Smooth muscle cell (in vitro differentiated cells): ENCODE data around the gene CMPK1. TPM values are rescaled to one million over a fixed set of nuclear protein-coding genes. Genes with fewer than 3 reads are reported as not detected.

Experiments used
- DNase-seq: peaks from one replicate; lab custom pipeline; 2025; ENCODE audit not compliant: unreplicated experiment; lab: John Stamatoyannopoulos, UW
- H2AFZ ChIP-seq: fragments of 200-600 bp; sonication (generic); 2 replicates; pipeline ENCODE4 v1.6.0; 2016; ENCODE audit warnings: antibody characterized with exemption, low read depth, mild to moderate bottlenecking
- H3F3A ChIP-seq: fragments of 200-600 bp; sonication (generic); 2 replicates; pipeline ENCODE4 v1.6.0; 2017; ENCODE audit warnings: antibody characterized with exemption, low read depth
- H3K27ac ChIP-seq: fragments of 200-600 bp; sonication (generic); 2 replicates; pipeline ENCODE4 v1.5.1; 2016; ENCODE audit warnings: low read depth, mild to moderate bottlenecking
- H3K27me3 ChIP-seq: fragments of 200-600 bp; sonication (generic); 2 replicates; pipeline ENCODE4 v1.6.1; 2016; ENCODE audit warnings: low read depth, mild to moderate bottlenecking
- H3K36me3 ChIP-seq: fragments of 200-600 bp; sonication (generic); 2 replicates; pipeline ENCODE4 v1.5.1; 2016; ENCODE audit warnings: low read depth
- H3K4me1 ChIP-seq: fragments of 200-600 bp; sonication (generic); 2 replicates; pipeline ENCODE4 v1.5.1; 2016; ENCODE audit warnings: low read depth
- H3K4me2 ChIP-seq: fragments of 200-600 bp; sonication (generic); 2 replicates; pipeline ENCODE4 v1.6.0; 2016; ENCODE audit warnings: mild to moderate bottlenecking
- H3K4me3 ChIP-seq: fragments of 200-600 bp; sonication (generic); 2 replicates; pipeline ENCODE4 v1.5.1; 2016; ENCODE audit warnings: mild to moderate bottlenecking
- H3K79me2 ChIP-seq: fragments of 200-600 bp; sonication (generic); 2 replicates; pipeline ENCODE4 v1.6.0; 2016; ENCODE audit warnings: low read depth, mild to moderate bottlenecking
- H3K9ac ChIP-seq: fragments of 200-600 bp; sonication (generic); 2 replicates; pipeline ENCODE4 v1.6.0; 2016; ENCODE audit warnings: low read depth
- H3K9me3 ChIP-seq: fragments of 200-600 bp; sonication (generic); replicated peaks from 2 replicates; pipeline ENCODE4 v1.5.1; 2016; ENCODE audit warnings: low read depth
- H4K20me1 ChIP-seq: fragments of 200-600 bp; sonication (generic); 2 replicates; pipeline ENCODE4 v1.6.0; 2016; ENCODE audit warnings: low read depth
- WGBS: methylation state at CpG from one replicate; pipeline ENCODE4 v1.1.7; 2016; ENCODE audit warnings: low lambda C conversion rate; 5-methylcytosine and 5-hydroxymethylcytosine counted together
- polyA plus RNA-seq: library from polyadenylated mRNA; unstranded; fragments of >200 nt; fragmentation: Nextera tagmentation; extraction: Ambion mirVana; gene quantifications from 2 replicates; pipeline ENCODE4 v1.2.1, GENCODE V29; 2016
- total RNA-seq: library from RNA; depleted of rRNA; stranded (reverse); fragments of >200 nt; gene quantifications from 2 replicates; pipeline ENCODE4 v1.2.3, GENCODE V29; 2014
- TF ChIP-seq, protein P1 (sequence below): fragments of 200-600 bp; sonication (generic); IDR thresholded peaks from 2 replicates; pipeline ENCODE4 v1.5.1; 2017; ENCODE audit warnings: borderline replicate concordance, mild to moderate bottlenecking, antibody characterized with exemption; ENCODE audit not compliant: insufficient read depth, poor library complexity, severe bottlenecking

The CMPK1 gene
- total and polyA plus RNA-seq, 2 experiments from 2014 or later: 75.5 to 105 TPM

DNA sequence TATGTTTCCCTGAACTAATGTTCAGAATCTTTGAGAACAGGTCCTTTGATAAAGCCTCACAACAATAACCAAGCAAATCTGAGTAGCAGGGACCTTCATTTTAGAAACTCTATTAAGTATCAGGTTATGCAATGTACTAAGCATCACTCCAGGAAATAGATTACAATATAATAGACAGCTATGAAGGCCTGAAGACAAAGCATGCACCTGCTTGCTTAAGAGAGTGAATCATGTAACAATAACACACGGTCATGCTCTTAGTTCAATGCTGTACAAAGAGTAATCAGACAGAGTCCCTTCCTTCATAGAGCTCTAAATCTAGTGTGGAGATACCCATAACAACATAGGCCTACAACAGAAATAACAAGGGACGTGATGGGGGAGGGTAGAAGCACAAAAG, 8.1 kb upstream of the CMPK1 start:
- Histone ChIP-seq H3F3A (no peaks in the 10 kb centered on the region), H3K27ac (no peak overlapping the region), H3K4me3 (no peak overlapping the region), H3K79me2 (no peaks in the 10 kb centered on the region), H3K9me3 (no peaks in the 10 kb centered on the region), H3K4me1 (peaks cover 6% of the 10 kb centered on the region), H3K36me3 (no peaks in the 10 kb centered on the region), H4K20me1 (no peaks in the 10 kb centered on the region), H3K4me2 (no peak overlapping the region), H3K27me3 (no peaks in the 10 kb centered on the region), H3K9ac (no peak overlapping the region), H2AFZ (no peak overlapping the region)
- DNase-seq: no peak
- TF ChIP-seq, protein P1, sequence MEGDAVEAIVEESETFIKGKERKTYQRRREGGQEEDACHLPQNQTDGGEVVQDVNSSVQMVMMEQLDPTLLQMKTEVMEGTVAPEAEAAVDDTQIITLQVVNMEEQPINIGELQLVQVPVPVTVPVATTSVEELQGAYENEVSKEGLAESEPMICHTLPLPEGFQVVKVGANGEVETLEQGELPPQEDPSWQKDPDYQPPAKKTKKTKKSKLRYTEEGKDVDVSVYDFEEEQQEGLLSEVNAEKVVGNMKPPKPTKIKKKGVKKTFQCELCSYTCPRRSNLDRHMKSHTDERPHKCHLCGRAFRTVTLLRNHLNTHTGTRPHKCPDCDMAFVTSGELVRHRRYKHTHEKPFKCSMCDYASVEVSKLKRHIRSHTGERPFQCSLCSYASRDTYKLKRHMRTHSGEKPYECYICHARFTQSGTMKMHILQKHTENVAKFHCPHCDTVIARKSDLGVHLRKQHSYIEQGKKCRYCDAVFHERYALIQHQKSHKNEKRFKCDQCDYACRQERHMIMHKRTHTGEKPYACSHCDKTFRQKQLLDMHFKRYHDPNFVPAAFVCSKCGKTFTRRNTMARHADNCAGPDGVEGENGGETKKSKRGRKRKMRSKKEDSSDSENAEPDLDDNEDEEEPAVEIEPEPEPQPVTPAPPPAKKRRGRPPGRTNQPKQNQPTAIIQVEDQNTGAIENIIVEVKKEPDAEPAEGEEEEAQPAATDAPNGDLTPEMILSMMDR: no peak
- WGBS: 95% methylated on average over 2 of the region's 2 CpGs

DNA sequence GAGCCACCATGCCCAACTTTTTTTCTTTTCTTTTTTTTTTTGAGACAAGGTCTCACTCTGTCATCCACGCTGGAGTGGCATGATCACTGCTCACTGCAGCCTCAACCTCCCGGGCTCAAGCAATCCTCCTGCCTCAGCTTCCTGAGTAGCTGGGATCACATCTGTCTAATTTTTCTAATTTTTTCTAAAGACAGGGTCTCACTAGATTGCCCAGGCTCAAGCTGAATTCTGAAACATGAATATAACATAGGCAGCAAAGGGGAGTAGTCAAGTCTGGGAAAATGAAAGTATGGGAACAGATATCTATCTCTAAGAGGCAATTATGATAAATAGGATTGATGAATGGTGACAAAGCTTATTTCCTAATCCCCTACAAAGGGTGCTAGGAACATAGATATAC, 7.3 kb upstream of the CMPK1 start:
- Histone ChIP-seq H3K4me3 (no peak overlapping the region), H3K9ac (no peak overlapping the region), H2AFZ (no peak overlapping the region), H3K4me2 (no peak overlapping the region), H3K36me3 (no peaks in the 10 kb centered on the region), H3K9me3 (no peaks in the 10 kb centered on the region), H3F3A (no peaks in the 10 kb centered on the region), H4K20me1 (no peaks in the 10 kb centered on the region), H3K27ac (no peak overlapping the region), H3K27me3 (no peaks in the 10 kb centered on the region), H3K4me1 (peaks cover 6% of the 10 kb centered on the region), H3K79me2 (no peaks in the 10 kb centered on the region)
- whole genome bisulfite sequencing: 94% methylated on average over 2 of the region's 2 CpGs
- TF ChIP-seq, protein P1: no peak
- no peak for DNase-seq

DNA sequence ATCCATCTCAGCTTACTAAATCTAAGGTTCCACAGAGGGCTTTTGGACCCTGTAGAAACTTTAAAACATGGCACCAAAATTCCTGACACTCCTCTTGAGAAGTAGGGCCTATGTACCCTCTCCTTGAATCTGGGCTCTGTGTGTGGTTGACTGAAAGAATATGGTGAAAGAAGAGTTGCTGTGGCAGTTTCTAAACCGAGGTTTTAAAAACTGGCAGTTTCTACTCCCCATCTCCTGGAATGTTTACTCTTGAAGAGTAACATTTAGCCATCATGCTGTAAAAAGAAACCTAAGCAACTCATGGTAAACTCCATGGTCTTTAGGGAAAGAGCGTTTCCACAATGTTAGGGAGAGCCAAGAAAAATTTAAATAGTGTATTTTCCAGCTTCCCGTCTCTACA, 4.6 kb upstream of the CMPK1 start:
- Histone ChIP-seq H3K79me2 (no peaks in the 10 kb centered on the region), H3K9me3 (no peaks in the 10 kb centered on the region), H3K4me2 (no peak overlapping the region), H3K27me3 (no peaks in the 10 kb centered on the region), H3K36me3 (no peaks in the 10 kb centered on the region), H3K27ac (no peak overlapping the region), H3K4me1 (peaks cover 5% of the 10 kb centered on the region), H3K9ac (no peak overlapping the region), H3F3A (peaks cover 4% of the 10 kb centered on the region), H2AFZ (no peak overlapping the region), H3K4me3 (no peak overlapping the region), H4K20me1 (no peaks in the 10 kb centered on the region)
- 96% methylated on average over 3 of the region's 3 CpGs for WGBS
- DNase-seq: no peak
- TF ChIP-seq, protein P1: no peak

DNA sequence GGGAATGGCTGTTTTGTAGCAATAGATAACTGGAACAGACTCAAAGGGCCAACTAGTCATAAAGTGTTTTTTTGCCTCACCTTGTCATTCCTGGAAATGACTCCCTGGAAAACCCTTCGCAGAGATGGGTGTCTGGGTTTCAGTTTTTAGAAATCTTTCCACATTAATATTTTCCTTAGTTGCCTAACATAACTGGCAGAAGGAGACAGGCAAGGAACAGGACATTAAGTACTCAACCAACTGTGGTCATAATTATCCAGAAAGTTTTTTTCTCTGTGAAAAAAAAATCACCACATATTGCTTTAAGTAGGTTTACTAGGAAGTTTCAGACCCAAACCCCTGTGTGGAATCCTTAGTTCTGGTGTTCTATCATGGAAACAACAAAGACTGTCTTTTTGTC, 3.4 kb upstream of the CMPK1 start:
- Histone ChIP-seq H3K27ac (no peak overlapping the region), H3K4me2 (no peak overlapping the region), H3K36me3 (no peaks in the 10 kb centered on the region), H3K4me1 (peaks cover 10% of the 10 kb centered on the region), H3F3A (peaks cover 6% of the 10 kb centered on the region), H3K9ac (no peak overlapping the region), H3K4me3 (no peak overlapping the region), H3K9me3 (no peaks in the 10 kb centered on the region), H3K79me2 (peaks cover 6% of the 10 kb centered on the region), H2AFZ (no peak overlapping the region), H4K20me1 (no peaks in the 10 kb centered on the region), H3K27me3 (no peaks in the 10 kb centered on the region)
- TF ChIP-seq, protein P1: no peak
- 93% methylated on average over 1 of the region's 1 CpG for WGBS
- no peak for DNase-seq
